ACC112 (cell line): ENCODE data around the gene TNFRSF8.

Experiments used
- H2AFZ ChIP-seq: fragments of 200-600 bp; sonication (generic); one replicate; pipeline ENCODE4 v1.6.0; 2017; ENCODE audit warnings: antibody characterized with exemption, low read length; ENCODE audit not compliant: unreplicated experiment
- H3K27ac ChIP-seq: fragments of 200-600 bp; sonication (generic); 2 replicates; pipeline ENCODE4 v1.5.1; 2014; ENCODE audit warnings: low read depth, mild to moderate bottlenecking, antibody characterized with exemption, low read length, moderate library complexity
- H3K27me3 ChIP-seq: fragments of 200-600 bp; sonication (generic); 2 replicates; pipeline ENCODE4 v1.6.1; 2014; ENCODE audit warnings: mild to moderate bottlenecking, antibody characterized with exemption, low read length, moderate library complexity, mixed read lengths; ENCODE audit not compliant: insufficient read depth
- H3K36me3 ChIP-seq: fragments of 200-600 bp; sonication (generic); 2 replicates; pipeline ENCODE4 v1.6.1; 2016; ENCODE audit warnings: mild to moderate bottlenecking, antibody characterized with exemption, low read length, moderate library complexity, mixed read lengths; ENCODE audit not compliant: insufficient read depth
- H3K4me1 ChIP-seq: fragments of 200-600 bp; sonication (generic); one replicate; pipeline ENCODE4 v1.6.1; 2016; ENCODE audit warnings: low read length, mixed read lengths; ENCODE audit not compliant: insufficient read depth, unreplicated experiment, control insufficient read depth
- H3K4me3 ChIP-seq: fragments of 200-600 bp; sonication (generic); 2 replicates; pipeline ENCODE4 v1.5.1; 2014; ENCODE audit warnings: mild to moderate bottlenecking, low read depth, low read length
- H3K79me2 ChIP-seq: fragments of 200-600 bp; sonication (generic); one replicate; pipeline ENCODE4 v1.6.0; 2016; ENCODE audit warnings: low read length; ENCODE audit not compliant: control insufficient read depth, unreplicated experiment, insufficient read depth

The TNFRSF8 gene

GRCh38 chr1:12136916-12137610 lies 74.0 kb downstream of the TNFRSF8 start:
- Histone ChIP-seq H3K27me3 (no peaks in the 10 kb centered on the region), H3K27ac (peak overlapping the region; percentile 43; the same call in 1 of the 2 replicates), H3K4me1 (peaks cover 17% of the 10 kb centered on the region), H3K79me2 (no peaks in the 10 kb centered on the region), H3K36me3 (no peaks in the 10 kb centered on the region), H3K4me3 (no peak overlapping the region), H2AFZ (no peak overlapping the region)

- Histone ChIP-seq H3K4me3 (no peak overlapping the region), H2AFZ (no peak overlapping the region), H3K27ac (no peak overlapping the region), H3K36me3 (no peaks in the 10 kb centered on the region), H3K79me2 (no peaks in the 10 kb centered on the region), H3K27me3 (no peaks in the 10 kb centered on the region), H3K4me1 (peaks cover 17% of the 10 kb centered on the region)
Measured at GRCh38 chr1:12138196-12139168, 75.4 kb downstream of the TNFRSF8 start.

- Histone ChIP-seq H3K79me2 (no peaks in the 10 kb centered on the region), H2AFZ (no peak overlapping the region), H3K36me3 (no peaks in the 10 kb centered on the region), H3K27me3 (no peaks in the 10 kb centered on the region), H3K4me1 (peaks cover 25% of the 10 kb centered on the region), H3K4me3 (no peak overlapping the region), H3K27ac (no peak overlapping the region)
Measured at GRCh38 chr1:12140016-12140415, 76.9 kb downstream of the TNFRSF8 start.

- Histone ChIP-seq H3K79me2 (no peaks in the 10 kb centered on the region), H3K4me3 (no peak overlapping the region), H3K27me3 (no peaks in the 10 kb centered on the region), H2AFZ (no peak overlapping the region), H3K4me1 (peaks cover 20% of the 10 kb centered on the region), H3K27ac (no peak overlapping the region), H3K36me3 (no peaks in the 10 kb centered on the region)
Measured at GRCh38 chr1:12140515-12141162, 77.5 kb downstream of the TNFRSF8 start.

GRCh38 chr1:12141163-12141850 lies 78.2 kb downstream of the TNFRSF8 start:
- no peak overlapping the region for H3K27ac ChIP-seq
- H3K27me3 ChIP-seq: no peaks in the 10 kb centered on the region
- H3K4me1 ChIP-seq: peaks cover 15% of the 10 kb centered on the region
- H3K36me3 ChIP-seq: no peaks in the 10 kb centered on the region
- H3K79me2 ChIP-seq: no peaks in the 10 kb centered on the region
- no peak overlapping the region for H3K4me3 ChIP-seq
- H2AFZ ChIP-seq: no peak overlapping the region

- no peak overlapping the region for H2AFZ ChIP-seq
- H3K27me3 ChIP-seq: no peaks in the 10 kb centered on the region
- H3K27ac ChIP-seq: no peak overlapping the region
- no peaks in the 10 kb centered on the region for H3K79me2 ChIP-seq
- no peak overlapping the region for H3K4me3 ChIP-seq
- peaks cover 15% of the 10 kb centered on the region for H3K4me1 ChIP-seq
- no peaks in the 10 kb centered on the region for H3K36me3 ChIP-seq
Measured at GRCh38 chr1:12142141-12142823, 79.2 kb downstream of the TNFRSF8 start.

GRCh38 chr1:12142891-12143630 lies 80.0 kb downstream of the TNFRSF8 start:
- Histone ChIP-seq H3K27me3 (no peaks in the 10 kb centered on the region), H3K4me1 (peaks cover 17% of the 10 kb centered on the region), H3K4me3 (no peak overlapping the region), H3K79me2 (no peaks in the 10 kb centered on the region), H3K27ac (peak overlapping the region; percentile 77), H3K36me3 (no peaks in the 10 kb centered on the region), H2AFZ (no peak overlapping the region)

- Histone ChIP-seq H3K4me3 (peak overlapping the region; percentile 13; the same call in 1 of the 2 replicates), H3K36me3 (no peaks in the 10 kb centered on the region), H3K79me2 (no peaks in the 10 kb centered on the region), H2AFZ (peak overlapping the region; percentile 18), H3K27me3 (no peaks in the 10 kb centered on the region), H3K27ac (peak overlapping the region; percentile 77), H3K4me1 (peaks cover 22% of the 10 kb centered on the region)
Measured at GRCh38 chr1:12143631-12144155, 80.6 kb downstream of the TNFRSF8 start.

- Histone ChIP-seq H3K27me3 (no peaks in the 10 kb centered on the region), H3K27ac (peak overlapping the region; percentile 77), H3K79me2 (no peaks in the 10 kb centered on the region), H3K4me1 (peaks cover 22% of the 10 kb centered on the region), H2AFZ (peak overlapping the region; percentile 18), H3K36me3 (no peaks in the 10 kb centered on the region), H3K4me3 (no peak overlapping the region)
Measured at GRCh38 chr1:12144236-12144635, 81.1 kb downstream of the TNFRSF8 start.
